Measurements from ENCODE around the gene IPO8. TPM values are rescaled to one million over a fixed set of nuclear protein-coding genes. Genes with fewer than 3 reads are reported as not detected.
"Not testable (repeated sequence)": the region's sequence is repeated elsewhere in the genome, so short reads cannot be mapped to it uniquely, and the experiment has no call there.

The IPO8 gene
- total RNA-seq, 3 donors from 2014 or later: 47.2 to 52.7 (median 51.9) TPM

GRCh38 chr12:30604302-30604701, 91.4 kb downstream of the IPO8 start:
- H3K36me3 Mint-ChIP-seq (ENCODE audit: insufficient read depth); ATAC-seq; H3K27me3 Mint-ChIP-seq (ENCODE audit: low read depth); H3K4me3 Mint-ChIP-seq; H3K4me1 Mint-ChIP-seq (ENCODE audit: low read depth); DNase-seq: not testable (repeated sequence)
- H3K9me3 Mint-ChIP-seq: peaks cover 20% of the 10 kb centered on the region

- H3K27me3 Mint-ChIP-seq (ENCODE audit: low read depth): peaks cover 3% of the 10 kb centered on the region
- H3K4me1 Mint-ChIP-seq (ENCODE audit: low read depth): no peaks in the 10 kb centered on the region
- peaks cover 1% of the 10 kb centered on the region for H3K36me3 Mint-ChIP-seq (ENCODE audit: insufficient read depth)
- ATAC-seq (no peak), DNase-seq (no peak)
- peaks cover 20% of the 10 kb centered on the region for H3K9me3 Mint-ChIP-seq
- H3K4me3 Mint-ChIP-seq: no peak overlapping the region
Observed at GRCh38 chr12:30603129-30603528, 92.5 kb downstream of the IPO8 start.

- DNase-seq: no peak
- H3K27me3 Mint-ChIP-seq (ENCODE audit: low read depth): peaks cover 2% of the 10 kb centered on the region
- no peaks in the 10 kb centered on the region for H3K4me1 Mint-ChIP-seq (ENCODE audit: low read depth)
- H3K9me3 Mint-ChIP-seq: peaks cover 19% of the 10 kb centered on the region
- no peak overlapping the region for H3K4me3 Mint-ChIP-seq
- no peak for ATAC-seq
- peaks cover under 1% of the 10 kb centered on the region for H3K36me3 Mint-ChIP-seq (ENCODE audit: insufficient read depth)
Observed at GRCh38 chr12:30602678-30603077, 93.0 kb downstream of the IPO8 start.

- Mint-ChIP-seq H3K4me3 (no peak overlapping the region), H3K36me3 (ENCODE audit: insufficient read depth) (no peaks in the 10 kb centered on the region), H3K27me3 (ENCODE audit: low read depth) (no peaks in the 10 kb centered on the region), H3K4me1 (ENCODE audit: low read depth) (no peaks in the 10 kb centered on the region), H3K9me3 (peaks cover 16% of the 10 kb centered on the region)
- no peak for DNase-seq
- no peak for ATAC-seq
Observed at GRCh38 chr12:30599608-30600007, 96.1 kb downstream of the IPO8 start.

GRCh38 chr12:30598889-30599288, 96.8 kb downstream of the IPO8 start:
- DNase-seq (no peak), ATAC-seq (no peak)
- Mint-ChIP-seq H3K9me3 (peaks cover 16% of the 10 kb centered on the region), H3K36me3 (ENCODE audit: insufficient read depth) (no peaks in the 10 kb centered on the region), H3K4me3 (no peak overlapping the region), H3K4me1 (ENCODE audit: low read depth) (no peaks in the 10 kb centered on the region), H3K27me3 (ENCODE audit: low read depth) (no peaks in the 10 kb centered on the region)

- Mint-ChIP-seq H3K4me3 (no peak overlapping the region), H3K36me3 (ENCODE audit: insufficient read depth) (no peaks in the 10 kb centered on the region), H3K4me1 (ENCODE audit: low read depth) (no peaks in the 10 kb centered on the region), H3K27me3 (ENCODE audit: low read depth) (no peaks in the 10 kb centered on the region), H3K9me3 (no peaks in the 10 kb centered on the region)
- DNase-seq: no peak
- ATAC-seq: no peak
Observed at GRCh38 chr12:30595742-30596141, 99.9 kb downstream of the IPO8 start.

GRCh38 chr12:30594509-30594908, 101.2 kb downstream of the IPO8 start:
- peaks cover under 1% of the 10 kb centered on the region for H3K27me3 Mint-ChIP-seq (ENCODE audit: low read depth)

GRCh38 chr12:30588572-30588971, 107.1 kb downstream of the IPO8 start:
- not testable (repeated sequence) for H3K27me3 Mint-ChIP-seq (ENCODE audit: low read depth); H3K9me3 Mint-ChIP-seq; H3K4me3 Mint-ChIP-seq; ATAC-seq; H3K4me1 Mint-ChIP-seq (ENCODE audit: low read depth); H3K36me3 Mint-ChIP-seq (ENCODE audit: insufficient read depth); DNase-seq

More at GRCh38 chr12:30594509-30594908, 101.2 kb downstream of the IPO8 start:
- H3K4me3 Mint-ChIP-seq: no peak overlapping the region
- ATAC-seq (no peak), DNase-seq (no peak)
- H3K36me3 Mint-ChIP-seq (ENCODE audit: insufficient read depth): no peaks in the 10 kb centered on the region
- H3K4me1 Mint-ChIP-seq (ENCODE audit: low read depth): no peaks in the 10 kb centered on the region
- H3K9me3 Mint-ChIP-seq: no peaks in the 10 kb centered on the region

GRCh38 chr12:30587782-30588181, 107.9 kb downstream of the IPO8 start:
- no peaks in the 10 kb centered on the region for H3K36me3 Mint-ChIP-seq (ENCODE audit: insufficient read depth)
- DNase-seq (no peak), ATAC-seq (no peak)
- H3K9me3 Mint-ChIP-seq: no peaks in the 10 kb centered on the region
- H3K4me1 Mint-ChIP-seq (ENCODE audit: low read depth): no peaks in the 10 kb centered on the region
- H3K4me3 Mint-ChIP-seq: no peak overlapping the region
- peaks cover 2% of the 10 kb centered on the region for H3K27me3 Mint-ChIP-seq (ENCODE audit: low read depth)

GRCh38 chr12:30585877-30586276, 109.8 kb downstream of the IPO8 start:
- Mint-ChIP-seq H3K9me3 (no peaks in the 10 kb centered on the region), H3K4me3 (no peak overlapping the region), H3K4me1 (ENCODE audit: low read depth) (no peaks in the 10 kb centered on the region), H3K36me3 (ENCODE audit: insufficient read depth) (no peaks in the 10 kb centered on the region), H3K27me3 (ENCODE audit: low read depth) (peaks cover 2% of the 10 kb centered on the region)
- no peak for DNase-seq
- ATAC-seq: no peak

GRCh38 chr12:30582943-30583342, 112.7 kb downstream of the IPO8 start:
- no peak for ATAC-seq
- Mint-ChIP-seq H3K4me3 (no peak overlapping the region), H3K36me3 (ENCODE audit: insufficient read depth) (no peaks in the 10 kb centered on the region), H3K4me1 (ENCODE audit: low read depth) (no peaks in the 10 kb centered on the region), H3K9me3 (no peaks in the 10 kb centered on the region), H3K27me3 (ENCODE audit: low read depth) (no peaks in the 10 kb centered on the region)
- no peak for DNase-seq

GRCh38 chr12:30580344-30580743, 115.3 kb downstream of the IPO8 start:
- Mint-ChIP-seq H3K4me1 (ENCODE audit: low read depth) (no peaks in the 10 kb centered on the region), H3K36me3 (ENCODE audit: insufficient read depth) (no peaks in the 10 kb centered on the region), H3K4me3 (no peak overlapping the region), H3K9me3 (no peaks in the 10 kb centered on the region), H3K27me3 (ENCODE audit: low read depth) (no peaks in the 10 kb centered on the region)
- DNase-seq (no peak), ATAC-seq (no peak)

Other genes with a start within 250 kb of the IPO8 start
- gene CAPRIN2, start 59.1 kb upstream of the IPO8 start, total RNA-seq: 1 to 10 TPM; 5.0 to 5.5 (median 5.3) TPM
- gene TSPAN11, start 230.9 kb upstream of the IPO8 start, total RNA-seq: not detected